K562 (cell line): ENCODE measurements around the gene FAM161B. TPM values are rescaled to one million over a fixed set of nuclear protein-coding genes. Genes with fewer than 3 reads are reported as not detected.

ENCODE experiments used
- ATAC-seq: fragments of 200-7000 bp; cut with Tn5 transposase; 3 replicates; pipeline ENCODE4 v1.9.1; 2020; ENCODE audit warnings: moderate library complexity
- BruUV-seq: library from RNA; stranded (reverse); fragments of 400-500 nt; replicated peaks from 2 replicates; lab custom pipeline; 2021; lab: Mats Ljungman, UMichigan
- CTCF ChIA-PET: fragments of 300-600 bp; formaldehyde crosslinking; extraction: SDS; loops from one replicate; lab custom pipeline; 2021; ENCODE audit warnings: low intra/inter-chr PET ratio; lab: Yijun Ruan, JAX
- POLR2A ChIA-PET: fragments of 300-600, 350-650 bp; sonication (Branson Sonifier 250); formaldehyde crosslinking; extraction: SDS; loops from one replicate; lab custom pipeline; 2021; ENCODE audit warnings: antibody characterized with exemption, inconsistent platforms; lab: Yijun Ruan, JAX
- DNase-seq, 4 experiments: peaks; one replicate each; pipeline versions ENCODE4 v3.0.0 to v3.0.0-alpha.2; 2011 to 2018; ENCODE audit warnings: low spot score in 3 of 4, mixed read lengths in 3 of 4; ENCODE audit errors: extremely low read depth in 1 of 4
- FAIRE-seq: peaks from 2 replicates; lab custom pipeline; 2011; peaks lifted over from hg19 to GRCh38; lab: Jason Lieb, UNC
- H2AFZ ChIP-seq: 2 replicates; pipeline ENCODE4 v1.6.0; 2011; ENCODE audit warnings: low read depth, low read length, control low read depth, inconsistent platforms
- H3K27ac ChIP-seq: fragments of 200-600 bp; 3 replicates; pipeline ENCODE4 v1.8.0; 2011; ENCODE audit warnings: low read depth, mild to moderate bottlenecking, control low read depth, inconsistent platforms, low read length, moderate library complexity, mixed read lengths; ENCODE audit errors: extremely low read depth
- H3K27me3 ChIP-seq, 2 experiments: fragments of 300-600 bp in 1 of 2; 2 replicates in 1 of 2; 3 replicates in 1 of 2; pipeline versions ENCODE4 v1.6.0 to v1.8.0; 2011; ENCODE audit warnings: inconsistent platforms in 2 of 2, low read length in 2 of 2, mild to moderate bottlenecking in 1 of 2, mixed read lengths in 1 of 2, moderate library complexity in 1 of 2; ENCODE audit not compliant: control insufficient read depth in 2 of 2, insufficient read depth in 2 of 2
- H3K36me3 ChIP-seq: fragments of 300-600 bp; 3 replicates; pipeline ENCODE4 v1.8.0; 2011; ENCODE audit warnings: mild to moderate bottlenecking, low read length, inconsistent platforms; ENCODE audit not compliant: control insufficient read depth, insufficient read depth
- H3K4me1 ChIP-seq, 2 experiments: fragments of 200-600 bp in 1 of 2; replicated peaks in 1 of 2; 2 replicates in 1 of 2; 3 replicates in 1 of 2; pipeline versions ENCODE4 v1.5.1 to v1.8.0; 2011; ENCODE audit warnings: inconsistent platforms in 2 of 2, low read length in 2 of 2, mild to moderate bottlenecking in 1 of 2, mixed read lengths in 1 of 2, moderate library complexity in 1 of 2; ENCODE audit not compliant: control insufficient read depth in 2 of 2, insufficient read depth in 2 of 2
- H3K4me2 ChIP-seq: 2 replicates; pipeline ENCODE4 v1.6.1; 2011; ENCODE audit warnings: low read length, control low read depth, inconsistent platforms, mixed read lengths; ENCODE audit not compliant: insufficient read depth
- H3K4me3 ChIP-seq: fragments of 200-600 bp; sonication (generic), shearing (Covaris generic); 2 replicates; pipeline ENCODE4 v1.5.1; 2016; ENCODE audit warnings: control low read depth, inconsistent platforms
- H3K79me2 ChIP-seq: fragments of 200-600 bp; 3 replicates; pipeline ENCODE4 v1.8.0; 2011; ENCODE audit warnings: low read length, inconsistent platforms; ENCODE audit not compliant: control insufficient read depth, insufficient read depth
- H3K9ac ChIP-seq, 2 experiments: 2 replicates each; pipeline versions ENCODE4 v1.6.0 to v1.6.1; 2011; ENCODE audit warnings: low read depth in 2 of 2, low read length in 2 of 2, control low read depth in 1 of 2, inconsistent platforms in 1 of 2, mild to moderate bottlenecking in 1 of 2, mixed read lengths in 1 of 2; ENCODE audit not compliant: insufficient read depth in 1 of 2
- H3K9me1 ChIP-seq: one replicate; pipeline ENCODE4 v1.6.0; 2011; ENCODE audit warnings: inconsistent platforms, mild to moderate bottlenecking, low read length, moderate library complexity; ENCODE audit not compliant: control insufficient read depth, insufficient read depth
- H3K9me3 ChIP-seq: replicated peaks from 2 replicates; pipeline ENCODE4 v1.5.1; 2011; ENCODE audit warnings: low read depth, low read length, inconsistent platforms; ENCODE audit not compliant: control insufficient read depth, insufficient read depth
- H4K20me1 ChIP-seq: replicated peaks from 2 replicates; pipeline ENCODE4 v1.6.1; 2011; ENCODE audit warnings: low read length, inconsistent platforms, mixed read lengths; ENCODE audit not compliant: control insufficient read depth, insufficient read depth
- BRF1 ChIP-seq: IDR thresholded peaks from 3 replicates; pipeline ENCODE4 v1.6.1; 2011; ENCODE audit warnings: borderline replicate concordance, mild to moderate bottlenecking; ENCODE audit not compliant: insufficient read length; ENCODE audit errors: extremely low read depth
- ZNF696 ChIP-seq: fragments of 250-450 bp; sonication (Bioruptor Pico); conservative IDR thresholded peaks from 2 replicates; pipeline ENCODE4 v1.4.0; 2020; ENCODE audit warnings: mild to moderate bottlenecking, moderate library complexity
- in situ Hi-C: fragments of 300-500 bp; cut with MboI; formaldehyde crosslinking; loops from 4 replicates; pipeline ENCODE4 v1.15.0; 2018; ENCODE audit warnings: inconsistent platforms, mixed read lengths
- intact Hi-C: fragments of 100-400 bp; cut with micrococcal nuclease; formaldehyde crosslinking; loops from 2 replicates; pipeline ENCODE4 v1.14.2; 2022
- polyA plus RNA-seq, 8 experiments: library from polyadenylated mRNA; depleted of rRNA in 4 of 8; stranded (reverse) in 5 of 8; unstranded in 3 of 8; fragments of >200 nt; fragmentation: Nextera tagmentation in 2 of 8; fragmentation: Illumina TruSeq in 1 of 8; extraction: Ambion mirVana in 2 of 8; extraction: Trizol in 1 of 8; gene quantifications; 2 replicates each; pipeline versions ENCODE4 v1.2.1 to v1.2.3, GENCODE V29; 2011 to 2014; ENCODE audit warnings: inconsistent platforms in 1 of 8, missing spikeins in 1 of 8
- total RNA-seq, 7 experiments: library from RNA; depleted of rRNA in 6 of 7; stranded (reverse); fragments of >200 nt in 6 of 7; fragmentation: Illumina TruSeq in 2 of 7; extraction: Trizol in 2 of 7; gene quantifications; 2 replicates each; pipeline versions ENCODE4 v1.2.1 to v1.2.3, GENCODE V29; 2011 to 2021; ENCODE audit warnings: low replicate concordance in 1 of 7
- TF ChIP-seq, protein P1 (sequence below): fragments of 450-650 bp; IDR thresholded peaks from one replicate; pipeline ENCODE4 v1.6.1; 2018; ENCODE audit warnings: mild to moderate bottlenecking, moderate library complexity; ENCODE audit not compliant: partially characterized antibody
- TF ChIP-seq, protein P2 (sequence below): IDR thresholded peaks from 3 replicates; pipeline ENCODE4 v1.6.1; 2011; ENCODE audit warnings: borderline replicate concordance, mild to moderate bottlenecking, moderate library complexity; ENCODE audit not compliant: insufficient read length; ENCODE audit errors: extremely low read depth
- TF ChIP-seq, protein P3 (sequence below): fragments of 450-650 bp; formaldehyde crosslinking; IDR thresholded peaks from 2 replicates; pipeline ENCODE4 v1.4.0; 2022; ENCODE audit warnings: missing genetic modification characterization
- TF ChIP-seq, protein P4 (sequence below): fragments of 250-450 bp; sonication (Bioruptor Pico); IDR thresholded peaks from 2 replicates; pipeline ENCODE4 v1.5.0; 2021; ENCODE audit warnings: mild to moderate bottlenecking, borderline replicate concordance

FAM161B gene
- total and polyA plus RNA-seq, 9 of the 15 experiments (the other 6 are each of a cell fraction or from before 2014, with no cell fraction given) = 0.15 to 1.3 (median 0.84) TPM

DNA sequence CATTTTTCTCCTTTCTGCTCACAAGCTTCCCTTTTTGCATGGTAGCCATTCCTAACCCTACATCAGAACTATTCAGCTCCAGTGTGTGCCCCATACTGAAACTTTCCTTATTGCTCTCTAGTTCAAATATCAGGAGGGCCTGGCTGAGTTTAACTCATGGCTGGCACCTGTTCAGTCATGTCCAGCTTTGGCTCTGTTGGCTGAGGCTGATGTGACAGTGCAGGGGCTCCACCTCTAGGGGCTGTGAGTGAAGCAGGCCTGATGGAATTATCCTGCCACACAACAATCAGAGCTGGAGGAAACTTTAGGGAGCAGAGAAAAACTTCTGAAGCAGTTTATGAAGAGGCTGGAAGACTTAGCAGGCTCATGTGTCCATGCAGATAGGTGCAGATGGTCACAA lies 8.7 kb upstream of the FAM161B start:
- FAIRE-seq (no peak), ATAC-seq (peak; percentile 42; the same call in 1 of the 3 replicates), DNase-seq (no peak)
- in situ Hi-C loops (no loop called here), intact Hi-C loops (no loop called here)
- Histone ChIP-seq H3K79me2 (no peaks in the 10 kb centered on the region), H3K4me1 (no peaks in the 10 kb centered on the region), H3K27me3 (no peaks in the 10 kb centered on the region), H3K9me3 (no peaks in the 10 kb centered on the region), H3K4me2 (no peak overlapping the region), H4K20me1 (no peaks in the 10 kb centered on the region), H3K36me3 (peaks cover 75% of the 10 kb centered on the region; the same call in 2 of the 3 replicates), H3K9me1 (peaks cover 2% of the 10 kb centered on the region), H3K27ac (no peak overlapping the region), H3K4me3 (no peak overlapping the region), H2AFZ (no peak overlapping the region), H3K9ac (no peak overlapping the region)
- TF ChIP-seq, protein P1, sequence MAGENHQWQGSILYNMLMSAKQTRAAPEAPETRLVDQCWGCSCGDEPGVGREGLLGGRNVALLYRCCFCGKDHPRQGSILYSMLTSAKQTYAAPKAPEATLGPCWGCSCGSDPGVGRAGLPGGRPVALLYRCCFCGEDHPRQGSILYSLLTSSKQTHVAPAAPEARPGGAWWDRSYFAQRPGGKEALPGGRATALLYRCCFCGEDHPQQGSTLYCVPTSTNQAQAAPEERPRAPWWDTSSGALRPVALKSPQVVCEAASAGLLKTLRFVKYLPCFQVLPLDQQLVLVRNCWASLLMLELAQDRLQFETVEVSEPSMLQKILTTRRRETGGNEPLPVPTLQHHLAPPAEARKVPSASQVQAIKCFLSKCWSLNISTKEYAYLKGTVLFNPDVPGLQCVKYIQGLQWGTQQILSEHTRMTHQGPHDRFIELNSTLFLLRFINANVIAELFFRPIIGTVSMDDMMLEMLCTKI = no peak
- TF ChIP-seq BRF1 (no peak), ZNF696 (no peak)
- TF ChIP-seq, protein P2, sequence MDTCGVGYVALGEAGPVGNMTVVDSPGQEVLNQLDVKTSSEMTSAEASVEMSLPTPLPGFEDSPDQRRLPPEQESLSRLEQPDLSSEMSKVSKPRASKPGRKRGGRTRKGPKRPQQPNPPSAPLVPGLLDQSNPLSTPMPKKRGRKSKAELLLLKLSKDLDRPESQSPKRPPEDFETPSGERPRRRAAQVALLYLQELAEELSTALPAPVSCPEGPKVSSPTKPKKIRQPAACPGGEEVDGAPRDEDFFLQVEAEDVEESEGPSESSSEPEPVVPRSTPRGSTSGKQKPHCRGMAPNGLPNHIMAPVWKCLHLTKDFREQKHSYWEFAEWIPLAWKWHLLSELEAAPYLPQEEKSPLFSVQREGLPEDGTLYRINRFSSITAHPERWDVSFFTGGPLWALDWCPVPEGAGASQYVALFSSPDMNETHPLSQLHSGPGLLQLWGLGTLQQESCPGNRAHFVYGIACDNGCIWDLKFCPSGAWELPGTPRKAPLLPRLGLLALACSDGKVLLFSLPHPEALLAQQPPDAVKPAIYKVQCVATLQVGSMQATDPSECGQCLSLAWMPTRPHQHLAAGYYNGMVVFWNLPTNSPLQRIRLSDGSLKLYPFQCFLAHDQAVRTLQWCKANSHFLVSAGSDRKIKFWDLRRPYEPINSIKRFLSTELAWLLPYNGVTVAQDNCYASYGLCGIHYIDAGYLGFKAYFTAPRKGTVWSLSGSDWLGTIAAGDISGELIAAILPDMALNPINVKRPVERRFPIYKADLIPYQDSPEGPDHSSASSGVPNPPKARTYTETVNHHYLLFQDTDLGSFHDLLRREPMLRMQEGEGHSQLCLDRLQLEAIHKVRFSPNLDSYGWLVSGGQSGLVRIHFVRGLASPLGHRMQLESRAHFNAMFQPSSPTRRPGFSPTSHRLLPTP = no peak
- TF ChIP-seq, protein P3, sequence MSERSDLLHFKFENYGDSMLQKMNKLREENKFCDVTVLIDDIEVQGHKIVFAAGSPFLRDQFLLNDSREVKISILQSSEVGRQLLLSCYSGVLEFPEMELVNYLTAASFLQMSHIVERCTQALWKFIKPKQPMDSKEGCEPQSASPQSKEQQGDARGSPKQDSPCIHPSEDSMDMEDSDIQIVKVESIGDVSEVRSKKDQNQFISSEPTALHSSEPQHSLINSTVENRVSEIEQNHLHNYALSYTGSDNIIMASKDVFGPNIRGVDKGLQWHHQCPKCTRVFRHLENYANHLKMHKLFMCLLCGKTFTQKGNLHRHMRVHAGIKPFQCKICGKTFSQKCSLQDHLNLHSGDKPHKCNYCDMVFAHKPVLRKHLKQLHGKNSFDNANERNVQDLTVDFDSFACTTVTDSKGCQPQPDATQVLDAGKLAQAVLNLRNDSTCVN (CRISPR knock-in tag) = no peak
- TF ChIP-seq, protein P4, sequence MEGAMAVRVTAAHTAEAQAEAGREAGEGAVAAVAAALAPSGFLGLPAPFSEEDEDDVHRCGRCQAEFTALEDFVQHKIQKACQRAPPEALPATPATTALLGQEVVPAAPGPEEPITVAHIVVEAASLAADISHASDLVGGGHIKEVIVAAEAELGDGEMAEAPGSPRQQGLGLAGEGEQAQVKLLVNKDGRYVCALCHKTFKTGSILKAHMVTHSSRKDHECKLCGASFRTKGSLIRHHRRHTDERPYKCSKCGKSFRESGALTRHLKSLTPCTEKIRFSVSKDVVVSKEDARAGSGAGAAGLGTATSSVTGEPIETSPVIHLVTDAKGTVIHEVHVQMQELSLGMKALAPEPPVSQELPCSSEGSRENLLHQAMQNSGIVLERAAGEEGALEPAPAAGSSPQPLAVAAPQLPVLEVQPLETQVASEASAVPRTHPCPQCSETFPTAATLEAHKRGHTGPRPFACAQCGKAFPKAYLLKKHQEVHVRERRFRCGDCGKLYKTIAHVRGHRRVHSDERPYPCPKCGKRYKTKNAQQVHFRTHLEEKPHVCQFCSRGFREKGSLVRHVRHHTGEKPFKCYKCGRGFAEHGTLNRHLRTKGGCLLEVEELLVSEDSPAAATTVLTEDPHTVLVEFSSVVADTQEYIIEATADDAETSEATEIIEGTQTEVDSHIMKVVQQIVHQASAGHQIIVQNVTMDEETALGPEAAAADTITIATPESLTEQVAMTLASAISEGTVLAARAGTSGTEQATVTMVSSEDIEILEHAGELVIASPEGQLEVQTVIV (CRISPR knock-in tag) = no peak
- CTCF ChIA-PET = no interaction called here
- no TSS peak for BruUV-seq
- POLR2A ChIA-PET = interaction anchor here (1.4 kb wide), 1 partner anchor 13 kb away, joined by 3 read pairs; no protein-coding TSS in a partner anchor
